ENCODE results near the gene DUOX2.
"Not testable (repeated sequence)": the region's sequence is repeated elsewhere in the genome, so short reads cannot be mapped to it uniquely, and the experiment has no call there.

Gene DUOX2

DNA sequence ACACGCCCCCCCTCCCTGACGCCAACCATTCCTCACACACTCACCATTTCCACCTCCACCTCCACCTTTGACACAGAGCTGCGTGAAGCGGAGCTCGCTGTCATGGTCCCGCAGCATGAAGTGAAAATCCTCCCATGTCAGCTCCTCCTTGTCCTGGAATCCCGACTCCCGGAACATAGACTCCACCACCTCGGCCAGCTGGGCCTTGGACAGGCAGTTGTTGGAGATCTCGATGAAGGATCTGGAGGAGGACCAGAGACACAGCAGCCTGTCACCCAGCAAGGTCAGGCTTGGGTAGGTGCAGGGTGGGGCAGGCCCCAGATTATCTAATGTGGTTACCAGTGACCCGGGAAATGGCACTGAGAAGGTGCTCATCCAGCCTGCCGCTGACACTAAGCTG, 12.2 kb downstream of the DUOX2 start:
- no peak for DNase-seq

DNA sequence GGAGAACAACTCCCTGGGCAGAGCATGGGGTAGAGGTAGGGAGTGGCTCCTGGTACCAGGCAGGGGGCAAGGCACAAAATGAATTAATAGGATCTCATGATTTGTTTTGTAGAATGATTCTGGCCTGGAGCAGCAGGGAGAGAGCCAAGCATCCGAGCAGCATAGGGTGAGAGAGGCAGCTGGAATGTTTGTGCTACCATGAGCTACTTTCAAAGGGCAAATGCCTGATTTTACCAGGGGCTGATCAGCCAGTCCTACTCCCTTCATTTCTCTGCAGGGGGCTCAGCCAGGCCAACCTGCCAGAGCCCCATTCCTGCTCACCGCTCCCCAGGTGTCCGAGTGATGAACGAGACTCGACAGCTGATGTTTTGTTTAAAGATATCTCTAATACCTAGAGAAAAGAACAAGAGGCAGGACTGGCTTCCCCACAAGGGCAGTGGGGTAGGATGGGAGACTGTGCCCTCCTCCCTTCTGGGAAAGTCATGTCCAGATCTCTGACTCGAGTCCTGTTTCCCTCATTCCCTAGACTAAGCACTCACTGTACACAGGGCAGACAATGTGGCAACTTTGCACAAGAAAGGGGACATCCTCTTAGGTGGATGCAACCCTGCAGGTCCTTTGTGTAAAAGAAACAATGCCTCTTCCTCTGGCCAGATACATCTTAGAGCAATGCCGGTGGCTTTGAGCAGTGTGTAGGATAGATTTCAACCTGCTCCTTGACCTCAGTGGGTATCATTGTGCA, 12.9 kb downstream of the DUOX2 start:
- DNase-seq: no peak

DNA sequence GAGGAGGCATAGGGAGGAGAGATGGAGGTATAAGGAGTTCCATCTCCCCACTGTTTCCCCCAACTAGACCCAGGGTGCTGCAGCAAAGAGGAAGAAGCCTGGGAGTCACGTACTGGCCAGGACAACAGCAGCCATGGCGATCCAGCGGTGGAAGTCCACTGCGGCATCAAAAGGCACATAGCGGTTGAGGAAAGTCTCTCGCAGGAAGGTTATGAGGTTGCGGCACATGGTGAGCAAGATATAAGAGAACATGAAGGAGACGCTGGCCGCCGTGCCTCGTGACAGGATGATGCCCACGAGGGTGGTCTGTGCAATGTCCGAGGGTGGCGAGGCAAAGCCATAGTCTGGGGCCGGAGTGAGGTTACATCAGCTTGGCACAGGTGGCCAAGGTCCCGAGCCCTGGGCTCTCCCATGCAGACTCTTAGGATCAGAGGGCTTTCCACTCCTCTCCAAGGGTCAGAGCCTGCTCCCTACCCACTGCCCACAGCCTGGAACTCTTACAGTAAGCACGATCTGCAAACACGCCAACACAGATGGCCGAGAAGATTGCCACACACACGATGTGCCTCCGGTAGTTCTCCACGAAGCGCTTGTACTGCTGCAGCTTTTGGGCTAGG, 14.3 kb downstream of the DUOX2 start:
- no peak for DNase-seq

DNA sequence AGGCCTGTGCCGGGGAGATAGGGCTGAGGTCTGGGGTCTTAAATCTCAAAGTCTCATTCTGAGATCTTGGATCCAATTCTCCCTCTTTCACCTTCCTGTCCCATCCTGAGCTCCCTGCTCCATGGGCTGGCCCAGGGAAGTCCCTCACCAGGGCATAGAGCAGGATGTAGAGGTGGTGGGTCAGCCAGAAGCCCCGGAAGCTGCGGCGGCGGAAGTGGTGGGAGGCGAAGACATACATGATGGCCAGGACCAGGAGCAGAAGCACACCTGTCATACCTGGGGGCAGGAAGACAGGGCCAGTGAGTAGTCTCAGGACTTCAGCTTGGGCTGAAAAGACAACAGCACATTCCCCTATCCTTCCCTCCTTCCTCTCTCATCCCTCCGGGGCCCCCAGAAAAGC, 16.5 kb downstream of the DUOX2 start:
- DNase-seq: no peak

DNA sequence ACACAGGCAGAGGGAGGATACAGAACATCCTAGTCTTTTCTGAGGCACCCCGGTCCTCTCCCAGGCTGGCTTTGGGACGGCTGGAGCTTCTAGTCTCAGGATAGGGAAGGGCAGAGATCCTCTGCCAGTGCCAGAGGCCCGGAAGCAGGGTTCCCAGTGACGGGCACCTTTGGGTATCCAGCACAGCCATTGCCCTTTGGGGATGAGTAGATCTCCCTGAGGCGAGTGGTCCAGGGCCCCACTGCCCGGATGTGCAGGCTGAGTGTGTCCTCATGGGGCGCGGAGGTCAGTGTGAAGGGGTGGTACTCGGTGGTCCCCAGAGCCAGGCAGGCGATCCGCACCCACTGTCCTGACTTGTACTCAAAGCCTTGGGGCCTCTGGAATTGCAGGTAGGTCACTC, 18.3 kb downstream of the DUOX2 start:
- no peak for DNase-seq

DNA sequence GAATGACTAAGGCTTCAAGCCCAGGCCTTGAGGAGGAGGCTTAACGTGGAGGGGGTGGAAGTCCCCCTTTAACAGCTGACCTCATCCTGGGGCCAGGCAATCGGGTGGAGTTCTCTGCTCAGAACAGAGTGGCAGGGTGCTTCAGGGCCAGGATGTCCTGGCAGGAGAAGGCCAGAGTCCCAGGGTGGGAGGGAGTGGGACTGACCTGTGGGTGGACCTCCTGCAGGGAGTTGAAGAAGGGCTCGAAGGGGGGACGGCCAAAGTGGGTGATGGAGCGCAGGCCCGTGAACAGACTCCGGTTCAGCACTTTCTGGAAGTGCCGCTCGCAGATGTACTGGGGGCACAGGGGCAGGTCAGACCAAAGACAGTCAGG, 19.6 kb downstream of the DUOX2 start:
- no peak for DNase-seq

DNA sequence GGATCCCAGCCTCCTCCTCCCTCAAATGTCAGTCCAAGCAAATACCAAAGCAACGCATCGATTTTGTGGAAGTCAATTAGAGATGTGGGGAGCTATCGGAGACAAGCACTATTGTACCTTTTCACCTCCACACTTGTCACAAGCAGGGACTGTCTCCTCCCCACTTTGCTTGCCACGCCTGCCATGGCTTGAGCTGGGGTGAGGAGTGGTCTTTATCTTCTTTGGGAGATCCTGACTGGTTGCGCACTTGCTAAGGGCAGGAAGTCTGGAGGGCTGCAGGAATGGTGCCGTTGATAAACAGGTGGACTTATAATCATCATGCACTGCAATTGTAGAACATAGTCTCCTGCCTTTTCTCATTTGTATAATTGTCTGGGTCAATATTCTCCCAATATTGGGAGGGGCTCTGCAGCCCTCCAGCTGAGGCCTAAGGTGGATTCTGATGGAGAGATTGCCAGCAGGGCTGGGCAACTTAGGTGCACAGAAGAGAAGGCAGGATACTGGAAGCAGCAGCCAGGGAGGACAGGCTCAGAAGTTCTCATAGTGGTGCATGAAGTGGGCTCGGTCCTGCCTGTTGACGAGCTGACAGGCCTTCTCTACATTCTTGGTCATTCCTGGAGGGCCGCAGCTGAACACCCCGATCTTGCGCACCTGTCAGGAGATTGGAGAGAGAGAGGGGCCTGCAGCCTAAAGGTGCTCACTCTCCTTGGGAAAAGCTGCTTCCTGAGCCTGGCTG, 20.2 kb downstream of the DUOX2 start:
- DNase-seq: no peak

DNA sequence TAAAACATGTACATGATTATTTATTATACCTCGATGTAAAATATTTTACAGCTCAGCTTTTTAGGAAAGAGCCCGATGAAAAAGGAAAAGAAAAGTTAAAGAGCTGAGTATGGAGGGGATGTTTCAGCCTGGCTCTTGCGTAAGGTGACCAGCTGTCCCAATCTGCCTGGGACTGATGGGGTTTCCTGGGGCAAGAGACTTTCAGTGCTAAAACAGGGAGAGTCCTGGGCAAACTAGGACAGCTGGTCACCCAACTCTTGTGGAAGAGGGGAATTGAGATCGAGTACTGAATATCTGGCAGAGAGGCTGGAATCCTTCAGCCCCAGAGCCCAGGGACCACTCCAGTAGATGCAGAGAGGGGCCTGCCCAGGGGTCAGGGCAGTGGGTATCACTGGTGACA, 21.0 kb downstream of the DUOX2 start:
- no peak for DNase-seq

DNA sequence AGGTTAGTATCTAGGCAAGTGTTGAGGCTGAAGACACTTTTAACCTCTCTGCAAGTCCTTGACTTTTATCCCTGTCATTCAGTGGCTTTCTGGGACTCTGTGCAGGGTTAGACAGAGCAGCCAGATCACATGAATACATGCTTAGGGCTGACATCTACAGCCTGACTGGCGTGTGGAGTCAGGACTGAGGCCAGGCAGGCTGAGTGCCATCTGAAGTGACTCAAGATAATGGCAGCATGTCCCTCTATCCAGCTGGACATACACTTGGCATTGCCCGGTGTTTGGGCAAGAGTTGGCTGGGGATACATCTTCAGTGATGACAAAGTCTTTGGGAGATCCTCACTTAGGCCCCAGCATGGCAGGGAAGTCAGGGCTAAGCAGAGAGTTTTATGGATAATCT, 22.4 kb downstream of the DUOX2 start:
- DNase-seq: no peak

DNA sequence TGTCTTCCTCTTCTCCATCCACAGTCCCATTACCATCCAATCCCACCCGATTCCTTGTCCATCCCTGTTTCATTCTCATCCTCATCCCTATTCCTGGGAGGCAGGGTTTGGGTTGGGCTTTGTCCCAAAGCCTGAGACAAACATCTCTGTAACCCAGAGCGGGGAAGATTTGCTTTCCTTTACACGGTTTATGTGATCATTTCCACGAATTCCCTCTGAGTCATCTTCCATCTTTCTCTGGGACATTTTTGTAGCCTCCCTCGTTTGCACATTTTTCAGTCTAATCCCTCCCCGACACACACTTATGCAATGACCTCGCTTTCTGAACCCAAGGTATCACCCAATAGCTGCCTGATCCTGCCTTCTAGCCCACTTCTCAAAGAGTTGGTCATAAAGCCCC, 22.8 kb downstream of the DUOX2 start:
- DNase-seq: no peak

DNA sequence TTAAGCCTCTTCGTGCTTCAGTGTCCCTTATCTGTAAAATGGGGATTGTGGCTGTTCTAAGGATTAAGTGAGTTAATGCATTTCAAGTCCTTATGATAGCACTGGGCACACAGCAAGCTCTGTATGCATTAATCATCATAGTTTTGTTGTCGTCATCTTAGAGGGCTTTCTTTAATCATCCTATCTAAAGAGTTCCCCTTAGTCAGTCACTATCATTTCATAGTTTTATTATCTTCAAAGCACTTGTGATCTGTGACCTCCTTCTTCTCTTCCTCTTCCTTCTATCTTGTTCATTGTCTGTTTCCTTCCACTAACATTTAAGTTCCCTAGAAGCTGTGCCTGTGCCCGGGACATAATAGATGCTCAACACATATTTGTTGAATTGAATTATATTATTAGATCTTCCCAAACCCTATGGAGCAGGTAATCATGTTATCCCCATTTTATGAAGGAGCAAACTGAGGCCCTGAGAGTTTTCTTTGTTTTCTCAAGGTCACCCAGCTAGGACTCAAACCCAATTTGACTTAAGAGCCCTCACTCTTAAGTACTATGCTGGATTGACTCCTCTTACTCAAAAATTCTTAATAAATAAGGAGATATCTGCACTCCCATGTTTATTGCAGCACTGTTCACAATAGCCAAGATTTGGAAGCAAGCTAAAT, 24.1 kb downstream of the DUOX2 start:
- DNase-seq: no peak

DNA sequence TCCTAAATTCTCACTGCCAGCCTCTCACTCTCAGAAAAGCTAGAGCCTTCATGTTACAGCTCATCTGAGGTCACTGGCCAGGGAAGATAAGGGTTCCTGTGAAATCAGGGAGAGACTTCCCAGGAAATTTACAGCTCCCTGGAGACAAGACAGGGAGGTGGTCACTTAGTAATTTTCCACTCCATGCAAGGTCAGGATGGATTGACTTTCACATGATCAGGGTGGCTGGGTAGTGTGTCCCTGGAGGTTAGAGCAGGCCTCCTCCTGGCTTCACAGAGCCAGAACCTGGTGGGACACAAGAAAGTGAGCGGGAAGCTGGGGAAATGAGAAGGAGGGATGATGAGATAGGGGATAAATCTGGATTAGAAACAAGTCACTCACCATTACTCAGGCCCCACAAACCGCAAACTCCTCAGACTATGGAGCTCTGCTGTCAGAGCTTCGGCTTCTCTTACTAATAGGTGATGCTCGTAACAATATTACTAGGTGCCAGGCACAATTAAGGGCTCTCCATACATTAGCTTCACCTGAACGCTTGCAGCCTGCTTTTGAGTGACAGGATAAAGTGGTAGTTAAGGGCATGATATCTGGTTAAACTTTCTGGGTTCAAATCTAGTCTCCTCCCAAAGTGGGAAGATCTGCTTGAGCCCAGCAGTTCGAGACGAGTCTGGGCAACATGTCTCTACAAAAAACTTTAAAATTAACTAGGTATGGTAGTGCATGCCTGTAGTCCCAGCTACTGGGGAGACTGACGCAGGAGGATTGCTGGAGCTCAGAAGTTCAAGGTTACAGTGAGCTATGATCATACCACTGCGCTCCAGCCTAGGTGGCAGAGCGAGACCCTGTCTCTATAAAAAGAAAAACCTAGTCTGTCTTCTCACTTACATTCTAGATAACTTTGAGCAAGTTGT, 24.9 kb downstream of the DUOX2 start:
- no peak for DNase-seq

DNA sequence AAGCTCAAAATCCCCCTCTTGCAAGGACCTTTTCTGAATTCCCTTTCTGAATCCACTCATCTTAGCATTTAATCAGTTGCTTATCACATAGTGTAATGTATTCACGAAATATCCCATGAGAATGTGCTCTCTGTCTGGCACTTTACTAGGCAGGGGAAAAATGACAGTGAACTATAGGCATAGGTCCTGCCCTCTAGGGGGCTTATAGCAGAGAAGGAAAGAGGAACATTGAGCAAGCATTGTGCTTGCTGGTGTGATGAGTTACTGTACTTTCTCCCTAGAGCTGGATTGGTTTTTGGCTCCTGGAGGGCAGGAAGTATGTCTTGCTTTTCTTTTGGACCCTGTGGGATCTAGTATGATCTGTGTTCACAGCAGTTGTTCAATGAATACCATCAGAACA, 26.5 kb downstream of the DUOX2 start:
- no peak for DNase-seq

DNA sequence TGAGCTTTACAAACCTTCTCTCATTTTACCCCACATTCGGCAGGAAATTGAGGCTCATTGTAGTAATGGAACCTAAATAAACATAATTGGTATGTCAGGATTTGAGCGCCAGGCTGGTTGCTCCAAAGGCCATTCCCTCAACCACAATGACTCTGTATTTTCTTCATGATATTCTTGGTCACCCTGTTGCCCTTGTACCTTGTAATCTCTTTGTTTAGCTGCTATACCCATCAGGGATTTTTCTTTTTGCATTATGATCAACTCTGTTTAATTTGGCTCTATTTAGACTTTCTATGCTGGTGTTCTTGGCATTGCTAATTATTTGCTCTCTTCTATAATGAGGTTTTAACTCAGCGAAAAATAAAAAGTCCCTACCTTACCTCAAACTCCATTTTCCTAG, 29.8 kb downstream of the DUOX2 start:
- DNase-seq: no peak

DNA sequence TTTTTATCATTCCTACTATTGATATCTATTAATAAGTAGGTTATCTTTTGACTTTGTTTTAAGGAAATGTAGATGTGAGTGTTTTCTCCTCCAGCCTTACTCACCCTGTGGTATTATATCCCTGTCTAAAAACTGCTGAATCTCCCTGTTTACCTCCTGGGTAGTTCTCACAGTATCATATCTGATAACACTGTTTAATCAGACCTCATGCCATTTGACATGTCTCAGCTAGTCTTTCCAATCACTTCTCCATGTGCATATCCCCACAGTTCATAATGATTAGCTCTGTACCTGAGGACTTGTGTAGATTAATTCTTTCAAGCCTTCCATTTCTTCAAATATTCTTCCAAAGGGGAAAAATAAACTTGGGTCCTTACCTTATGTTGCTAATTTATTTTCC, 30.7 kb downstream of the DUOX2 start:
- DNase-seq: no peak

DNA sequence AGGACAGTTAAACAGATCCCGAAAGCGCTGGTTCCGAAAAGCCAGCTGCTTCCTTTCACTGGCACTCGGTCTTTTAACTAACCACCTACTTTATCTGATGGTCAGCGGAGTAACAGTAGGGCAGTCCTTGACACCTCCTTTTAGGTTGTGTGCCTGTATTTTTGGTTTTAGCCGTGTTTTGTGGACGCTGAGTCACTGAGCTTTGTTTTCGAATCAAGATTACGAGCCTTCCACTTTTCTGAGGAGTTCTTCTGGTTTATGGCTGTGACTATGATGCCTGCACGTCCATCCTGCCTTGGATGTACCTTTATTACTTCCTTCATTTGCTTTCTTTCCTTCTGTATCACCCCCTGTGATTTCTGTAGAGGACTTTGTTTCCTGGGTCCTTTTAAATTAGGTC, 31.6 kb downstream of the DUOX2 start:
- not testable (repeated sequence) for DNase-seq

DNA sequence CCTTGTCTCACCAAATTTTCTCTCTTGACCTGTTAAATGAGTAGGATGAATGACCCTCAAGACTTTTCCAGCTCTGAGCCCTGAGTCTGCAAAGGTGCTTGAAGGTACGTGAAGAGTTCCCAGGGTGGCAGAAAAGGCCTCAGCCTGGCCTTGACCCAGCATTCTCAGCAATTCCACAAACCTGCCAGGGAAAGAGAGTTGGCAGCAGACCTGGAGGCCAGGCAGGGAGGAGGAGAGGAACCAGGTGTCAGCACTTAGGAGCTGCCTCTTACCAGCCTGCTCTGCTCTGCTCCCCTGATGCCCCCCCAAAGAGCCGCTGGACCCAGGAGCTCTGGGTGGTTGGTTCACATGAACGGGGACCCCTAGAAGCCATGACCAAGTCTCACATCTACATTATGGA, 33.4 kb downstream of the DUOX2 start:
- not testable (repeated sequence) for DNase-seq

DNA sequence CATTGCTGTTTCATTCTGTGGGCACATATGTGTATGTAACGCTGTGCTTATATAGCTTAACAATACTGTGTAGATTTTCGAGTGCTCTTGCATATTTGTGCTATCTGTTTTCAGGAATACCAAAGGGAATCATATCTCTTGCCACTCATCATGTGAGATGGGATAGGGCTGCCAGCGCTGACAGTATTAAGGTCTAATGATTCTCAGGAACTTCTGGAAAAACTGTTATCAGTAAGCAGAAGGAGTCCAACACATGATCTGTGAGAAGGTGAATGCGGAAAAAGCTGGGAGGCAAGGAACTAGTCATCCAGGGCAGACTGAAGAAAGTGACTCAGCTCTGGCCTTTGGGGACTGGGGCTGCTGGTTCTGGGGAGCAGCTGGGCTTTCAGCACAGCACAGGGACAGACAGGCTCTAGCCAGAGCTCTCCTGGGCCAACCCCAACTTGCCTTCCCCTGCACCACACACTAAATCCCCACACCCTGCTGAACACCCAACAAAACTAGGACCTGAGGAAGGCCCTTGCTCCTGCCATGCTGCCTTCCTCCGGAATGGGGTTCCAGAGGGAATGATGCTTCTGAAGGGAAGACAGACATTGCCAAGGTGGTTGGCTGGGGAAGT, 34.2 kb downstream of the DUOX2 start:
- DNase-seq: not testable (repeated sequence)

DNA sequence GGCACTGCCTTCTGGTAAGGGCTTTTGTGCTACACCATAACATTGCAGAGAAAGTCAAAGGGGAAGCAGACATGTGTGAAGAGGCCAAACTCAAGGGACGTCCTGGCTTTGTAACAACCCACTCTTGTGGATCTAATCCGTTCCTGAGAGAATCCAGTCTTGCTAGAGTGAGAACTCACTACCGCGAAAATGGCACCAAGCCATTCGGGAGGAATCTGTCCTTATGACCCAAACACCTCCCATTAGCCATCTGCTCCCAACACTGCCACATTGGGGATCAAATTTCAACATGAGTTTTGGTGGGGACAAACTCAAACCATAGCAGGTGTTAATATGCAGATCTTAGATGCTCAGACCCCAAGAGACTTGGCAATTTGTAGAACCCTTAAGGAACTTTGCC, 34.8 kb downstream of the DUOX2 start:
- DNase-seq: not testable (repeated sequence)

DNA sequence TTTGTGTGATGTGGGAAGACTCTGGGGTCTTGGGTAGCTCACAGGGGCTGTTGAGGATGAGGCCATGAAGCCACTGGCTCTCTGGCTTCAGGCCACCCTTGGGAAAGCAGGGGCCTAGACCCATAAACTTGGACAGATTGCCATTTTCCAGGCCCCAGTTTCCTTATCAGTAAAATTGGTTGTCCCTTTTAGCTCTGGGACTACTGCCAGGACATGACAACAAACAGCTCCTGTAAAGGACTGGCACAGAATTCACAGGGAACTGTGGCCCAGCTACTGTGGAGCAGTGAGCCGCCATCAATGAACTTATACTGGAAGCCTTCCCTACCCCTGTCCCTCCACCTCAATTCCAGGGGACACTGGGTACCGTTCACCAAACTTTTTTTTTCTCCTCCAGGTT, 36.6 kb downstream of the DUOX2 start:
- not testable (repeated sequence) for DNase-seq

Data from hypothalamus (tissue), 51 donors.